ENCODE results near the gene MYCBPAP.

- TF ChIP-seq POLR2A (IDR thresholded peaks at IDR 0.05) (no peak), CTCF (IDR thresholded peaks at IDR 0.05) (no peak)
Measured at GRCh38 chr17:50471009-50471905, 37.0 kb upstream of the MYCBPAP start.

Measured in lower leg skin (tissue), 3 donors.